B cell (primary cell): ENCODE results near the gene TMEM63A. TPM values are rescaled to one million over a fixed set of nuclear protein-coding genes. Genes with fewer than 3 reads are reported as not detected.
"Not testable (repeated sequence)": the region's sequence is repeated elsewhere in the genome, so short reads cannot be mapped to it uniquely, and the experiment has no call there.

Experiments used
- ATAC-seq: fragments of 200-7000 bp; cut with Tn5 transposase; one replicate; pipeline ENCODE4 v1.10.0; 2021; ENCODE audit warnings: low read depth, mild to moderate bottlenecking, moderate number of reproducible peaks, moderate library complexity
- CTCF ChIA-PET: fragments of 350-600 bp; sonication (Branson Sonifier 250); formaldehyde crosslinking; loops from one replicate; lab custom pipeline; 2021; ENCODE audit warnings: antibody characterized with exemption, inconsistent platforms; lab: Charles Lee
- POLR2A ChIA-PET: fragments of 350-600 bp; sonication (Branson Sonifier 250); formaldehyde crosslinking; loops from one replicate; lab custom pipeline; 2021; ENCODE audit warnings: antibody characterized with exemption; lab: Charles Lee
- DNase-seq: peaks from one replicate; pipeline ENCODE4 v3.0.0; 2013
- H2AFZ ChIP-seq: 2 replicates; pipeline ENCODE4 v1.6.1; 2012; ENCODE audit warnings: mild to moderate bottlenecking, low read depth, low read length; ENCODE audit not compliant: insufficient read depth, poor library complexity, severe bottlenecking
- H3K27ac ChIP-seq, 2 donors: 1 replicate in 1 of 2; 2 replicates in 1 of 2; pipeline ENCODE4 v1.5.1; 2012 to 2013; ENCODE audit warnings: low read length in 2 of 2, mild to moderate bottlenecking in 2 of 2, moderate library complexity in 1 of 2
- H3K27me3 ChIP-seq, 4 experiments: fragments of 200-600 bp in 1 of 4; sonication (generic) in 1 of 4; replicated peaks in 1 of 4; 1 replicate in 2 of 4; 2 replicates in 2 of 4; pipeline versions ENCODE4 v1.6.1 to v1.7.0; 2013 to 2016; ENCODE audit warnings: low read length in 3 of 4, mild to moderate bottlenecking in 2 of 4, mixed read lengths in 1 of 4, moderate library complexity in 1 of 4; ENCODE audit not compliant: insufficient read depth in 4 of 4, control insufficient read depth in 3 of 4; ENCODE audit errors: control extremely low read depth in 1 of 4
- H3K36me3 ChIP-seq, 2 experiments: replicated peaks in 1 of 2; 1 replicate in 1 of 2; 2 replicates in 1 of 2; pipeline versions ENCODE4 v1.6.1 to v1.7.1; 2013; ENCODE audit warnings: low read length in 1 of 2; ENCODE audit not compliant: insufficient read depth in 2 of 2, control insufficient read depth in 1 of 2; ENCODE audit errors: control extremely low read depth in 1 of 2, extremely low read depth in 1 of 2
- H3K4me1 ChIP-seq, 2 donors: fragments of 200-600 bp in 1 of 2; sonication (generic) in 1 of 2; 1 replicate in 1 of 2; 2 replicates in 1 of 2; pipeline versions ENCODE4 v1.5.1 to v1.6.1; 2013 to 2017; ENCODE audit warnings: low read length in 2 of 2; ENCODE audit not compliant: control insufficient read depth in 2 of 2, insufficient read depth in 2 of 2
- H3K4me2 ChIP-seq: replicated peaks from 2 replicates; pipeline ENCODE3; 2012; ENCODE audit warnings: mild to moderate bottlenecking, low read depth, low read length; ENCODE audit not compliant: poor library complexity, severe bottlenecking
- H3K4me3 ChIP-seq, 5 experiments: fragments of 200-600 bp in 1 of 5; sonication (generic) in 1 of 5; 1 replicate in 3 of 5; 2 replicates in 2 of 5; pipeline versions ENCODE4 v1.5.1 to v1.7.0; 2011 to 2016; ENCODE audit warnings: low read length in 4 of 5, mild to moderate bottlenecking in 4 of 5, low read depth in 2 of 5, control low read depth in 1 of 5, moderate library complexity in 1 of 5; ENCODE audit not compliant: insufficient read depth in 1 of 5; ENCODE audit errors: control extremely low read depth in 1 of 5, extremely low read depth in 1 of 5
- H3K79me2 ChIP-seq: fragments of 200-600 bp; sonication (generic); one replicate; pipeline ENCODE4 v1.6.0; 2016; ENCODE audit warnings: low read length; ENCODE audit not compliant: control insufficient read depth, insufficient read depth
- H3K9ac ChIP-seq: fragments of 200-600 bp; sonication (generic); 2 replicates; pipeline ENCODE4 v1.6.1; 2017; ENCODE audit warnings: mild to moderate bottlenecking, low read length, moderate library complexity
- H3K9me3 ChIP-seq, 3 donors: one replicate each; pipeline versions ENCODE4 v1.6.1 to v1.7.1; 2013; ENCODE audit warnings: low read length in 2 of 3; ENCODE audit not compliant: control insufficient read depth in 2 of 3, insufficient read depth in 1 of 3; ENCODE audit errors: control extremely low read depth in 1 of 3
- H4K20me1 ChIP-seq: 2 replicates; pipeline ENCODE4 v1.6.0; 2012; ENCODE audit warnings: mild to moderate bottlenecking, low read length; ENCODE audit not compliant: insufficient read depth, control insufficient read depth, poor library complexity, severe bottlenecking
- H3K27ac Mint-ChIP-seq: one replicate; pipeline ENCODE4 v1.8.0; 2021; ENCODE audit warnings: mixed read lengths
- H3K27me3 Mint-ChIP-seq: one replicate; pipeline ENCODE4 v1.8.0; 2021; ENCODE audit warnings: mixed read lengths
- H3K4me1 Mint-ChIP-seq: one replicate; pipeline ENCODE4 v1.8.0; 2021; ENCODE audit warnings: mixed read lengths
- H3K4me3 Mint-ChIP-seq: one replicate; pipeline ENCODE4 v1.8.0; 2021; ENCODE audit warnings: mixed read lengths
- H3K9me3 Mint-ChIP-seq: one replicate; pipeline ENCODE4 v1.8.0; 2022; ENCODE audit warnings: mixed read lengths; ENCODE audit not compliant: insufficient read depth
- CTCF ChIP-seq: fragments of 200-600 bp; IDR thresholded peaks from one replicate; pipeline ENCODE4 v1.8.0; 2022; ENCODE audit warnings: antibody characterized with exemption, mild to moderate bottlenecking
- EZH2 ChIP-seq: IDR thresholded peaks from 2 replicates; pipeline ENCODE4 v1.6.1; 2012; ENCODE audit warnings: borderline replicate concordance, low read depth, mild to moderate bottlenecking, moderate library complexity, low read length; ENCODE audit not compliant: insufficient read depth, poor library complexity, severe bottlenecking
- WGBS: methylation state at CpG from one replicate; pipeline ENCODE4 v1.1.5; 2013; ENCODE audit warnings: missing lambda C conversion rate; ENCODE audit not compliant: insufficient coverage; 5-methylcytosine and 5-hydroxymethylcytosine counted together
- intact Hi-C: fragments of 100-400 bp; cut with micrococcal nuclease; formaldehyde crosslinking; loops from one replicate; pipeline ENCODE4 v1.10.0; 2022
- polyA plus RNA-seq: library from polyadenylated mRNA; depleted of rRNA; stranded (reverse); fragments of >200 nt; gene quantifications from 2 replicates; pipeline ENCODE4 v1.2.3, GENCODE V29; 2012
- total RNA-seq, 2 donors: library from RNA; stranded (reverse); fragments of 120-200 nt in 1 of 2; gene quantifications; 1 replicate in 1 of 2; 2 replicates in 1 of 2; pipeline versions ENCODE4 v1.2.3 to v1.2.4, GENCODE V29; 2013 to 2022

TMEM63A gene
- total and polyA plus RNA-seq, 2 donors (not counting 1 experiment from before 2014, with no cell fraction given): 209 to 238 TPM

GRCh38 chr1:225887554-225888288 is 5.5 kb upstream of the TMEM63A start:
- H3K27me3 ChIP-seq, H3K4me3 Mint-ChIP-seq, H3K27ac Mint-ChIP-seq, POLR2A ChIA-PET, DNase-seq, H3K36me3 ChIP-seq, H3K4me2 ChIP-seq, H4K20me1 ChIP-seq, ATAC-seq, H3K4me1 ChIP-seq, H3K4me3 ChIP-seq, H3K27ac ChIP-seq, H3K27me3 Mint-ChIP-seq, H3K9me3 ChIP-seq, H2AFZ ChIP-seq, intact Hi-C loops, H3K4me1 Mint-ChIP-seq, H3K9me3 Mint-ChIP-seq, H3K9ac ChIP-seq: not testable (repeated sequence)
- CTCF ChIA-PET: interaction anchor here (1.0 to 3.2 kb wide), 4 partner anchors 9 to 110 kb away, joined by 3 to 11 read pairs (median 4); partner anchors contain the start of gene SRP9
- WGBS: 75% methylated on average over 17 of the region's 56 CpGs
- peaks cover 13% of the 10 kb centered on the region for H3K79me2 ChIP-seq

GRCh38 chr1:225887030-225887314 is 4.8 kb upstream of the TMEM63A start:
- CTCF ChIA-PET: interaction anchor here (1.0 to 1.6 kb wide), 3 partner anchors 10 to 109 kb away, joined by 3 to 4 read pairs (median 4); partner anchors contain the start of gene SRP9
- TF ChIP-seq CTCF (no peak), EZH2 (no peak)
- no CpG with 5 or more reads among the region's 7 CpGs for whole genome bisulfite sequencing
- peaks cover 0 to 8% of the 10 kb centered on the region in 2 donors for H3K4me1 ChIP-seq
- intact Hi-C loops: no loop called here
- no peaks in the 10 kb centered on the region for H4K20me1 ChIP-seq
- POLR2A ChIA-PET: no interaction called here
- H2AFZ ChIP-seq: no peak overlapping the region
- H3K36me3 ChIP-seq: no peaks in the 10 kb centered on the region
- H3K9me3 ChIP-seq: no peaks in the 10 kb centered on the region
- no peak overlapping the region for H3K27ac Mint-ChIP-seq
- no peak for ATAC-seq
- H3K9ac ChIP-seq: no peak overlapping the region
- H3K27me3 ChIP-seq: no peaks in the 10 kb centered on the region
- H3K4me3 Mint-ChIP-seq: no peak overlapping the region
- no peak overlapping the region for H3K4me2 ChIP-seq
- no peaks in the 10 kb centered on the region for H3K9me3 Mint-ChIP-seq
- peaks cover 21% of the 10 kb centered on the region for H3K79me2 ChIP-seq
- DNase-seq: no peak
- H3K27ac ChIP-seq: no peak overlapping the region
- H3K27me3 Mint-ChIP-seq: peaks cover 3% of the 10 kb centered on the region
- no peak overlapping the region for H3K4me3 ChIP-seq
- peaks cover 8% of the 10 kb centered on the region for H3K4me1 Mint-ChIP-seq
